Measurements from ENCODE around the gene IL1R2.

- TF ChIP-seq CTCF (conservative IDR thresholded peaks at IDR 0.05 in 1 of 2, IDR thresholded peaks at IDR 0.05 in 1 of 2; ENCODE audit: low read depth in 1 of 2, low read length in 2 of 2) = no peak
- no peak for TF ChIP-seq EZH2 (IDR thresholded peaks at IDR 0.05; ENCODE audit: low read length, missing control alignments)
Measured at GRCh38 chr2:102076512-102076911, 84.8 kb downstream of the IL1R2 start.
